HG03159 (cell line): Measurements from ENCODE around the gene LRP5.

Experiments used
- ATAC-seq: cut with Tn5 transposase; IDR thresholded peaks from one replicate; pipeline ENCODE4 v1.9.1; 2021; ENCODE audit warnings: mild to moderate bottlenecking, moderate library complexity; ENCODE audit not compliant: unreplicated experiment

The LRP5 gene

DNA sequence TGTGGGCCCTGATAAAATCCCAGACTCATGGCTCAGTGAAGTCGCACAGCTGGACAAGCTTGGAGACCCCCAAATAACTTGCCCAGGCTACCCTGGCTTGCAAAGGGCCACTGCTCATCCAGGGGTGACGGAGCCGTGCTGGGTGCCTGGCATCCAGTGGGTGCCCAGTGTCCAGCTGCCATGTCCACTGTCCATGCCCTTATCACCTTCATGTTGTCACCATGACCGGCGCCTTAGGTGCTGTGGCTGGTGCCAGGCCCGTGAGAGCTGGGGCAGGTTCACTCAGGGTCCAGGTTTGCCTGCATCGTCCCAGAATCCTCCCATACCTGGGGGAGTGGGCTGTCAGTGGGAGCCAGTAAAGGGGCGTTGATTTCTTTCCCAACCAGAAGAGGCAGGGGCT, 57.4 kb downstream of the LRP5 start:
- ATAC-seq, result no peak

DNA sequence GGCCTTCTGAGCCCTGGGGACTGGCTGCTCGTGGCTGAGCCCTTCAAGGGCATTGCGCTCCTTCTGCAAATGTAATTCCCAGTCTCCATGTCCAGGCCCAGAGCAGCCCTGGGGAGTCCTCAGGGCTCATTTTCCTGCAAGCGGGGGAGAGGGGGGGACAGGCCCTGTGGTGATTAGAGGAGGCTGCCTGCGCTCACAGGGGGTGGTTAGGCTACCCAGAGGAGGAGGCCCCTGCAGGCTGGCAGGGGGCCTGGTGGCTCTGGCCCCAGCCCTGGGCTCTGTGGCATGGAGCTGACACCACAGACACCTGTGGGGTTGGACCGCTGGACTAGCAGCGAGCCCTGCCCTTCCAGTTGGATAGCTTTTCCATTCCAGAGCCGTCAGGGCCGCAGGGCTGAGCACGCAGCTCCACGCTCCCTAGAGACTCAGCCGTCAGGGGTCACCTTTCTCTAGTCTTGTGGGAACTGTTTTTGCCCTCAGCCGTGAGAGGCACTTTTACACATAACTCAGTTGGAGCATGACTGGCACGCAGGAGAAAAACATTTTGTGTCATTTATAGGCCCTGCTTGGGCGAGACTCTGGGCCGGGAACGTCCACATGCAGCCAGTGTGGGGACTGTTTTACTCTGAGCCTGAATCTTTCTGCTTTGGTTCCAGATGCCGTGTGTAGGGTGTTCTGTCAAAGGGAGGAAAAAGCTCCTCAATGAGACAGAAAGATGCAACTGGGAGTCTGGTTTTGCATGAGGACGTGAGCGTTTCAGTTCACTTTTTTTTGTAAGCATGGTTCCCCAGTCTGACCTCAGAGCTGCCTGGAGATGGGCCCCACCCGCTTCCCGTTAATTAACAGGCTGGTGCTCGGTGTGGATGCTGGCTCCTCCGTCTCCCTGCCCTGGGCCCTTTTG, 58.1 kb downstream of the LRP5 start:
- peak; percentile 75 for ATAC-seq

DNA sequence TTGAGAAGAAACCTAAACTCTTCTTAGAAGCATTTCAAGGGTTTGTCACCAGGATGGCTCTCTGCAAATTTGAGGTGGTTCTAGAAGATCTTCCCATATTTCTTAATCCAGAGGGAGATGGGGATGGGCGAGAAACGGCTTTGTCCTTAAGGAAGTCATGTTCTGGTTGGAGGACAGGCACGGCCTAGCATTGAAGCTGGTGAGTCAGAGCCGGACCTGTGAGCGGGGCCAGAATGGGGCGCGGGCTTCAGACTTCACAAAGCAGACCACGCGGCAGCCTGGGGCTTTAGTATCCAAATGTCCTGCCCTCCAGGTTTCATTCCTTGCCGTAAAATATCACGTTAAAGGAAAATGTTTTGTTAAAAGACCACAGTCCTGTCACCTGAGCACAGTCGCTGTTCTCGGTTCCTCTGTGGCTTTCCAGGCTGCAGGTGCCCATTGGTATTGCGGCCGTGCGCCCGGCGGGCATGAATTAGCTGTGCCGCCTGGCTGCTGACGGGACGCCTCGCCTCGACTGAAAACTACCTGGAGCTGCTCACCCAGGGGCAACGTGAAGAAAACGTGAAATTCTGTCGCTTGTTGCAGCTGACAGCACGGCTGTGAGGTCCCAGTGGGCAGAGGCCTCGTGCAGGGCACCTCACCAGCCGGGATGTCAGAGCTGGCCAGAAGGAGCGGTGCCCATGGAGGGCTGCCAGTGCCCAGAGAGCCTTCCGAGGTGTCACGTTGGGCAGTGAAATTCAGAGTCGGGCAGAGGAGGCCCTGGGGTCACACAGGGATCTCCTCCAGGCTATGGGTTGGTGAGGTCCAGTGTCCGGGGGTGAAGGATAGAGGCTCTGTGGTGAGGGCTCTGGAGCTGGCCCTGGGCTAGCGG, 59.0 kb downstream of the LRP5 start:
- ATAC-seq, result no peak

DNA sequence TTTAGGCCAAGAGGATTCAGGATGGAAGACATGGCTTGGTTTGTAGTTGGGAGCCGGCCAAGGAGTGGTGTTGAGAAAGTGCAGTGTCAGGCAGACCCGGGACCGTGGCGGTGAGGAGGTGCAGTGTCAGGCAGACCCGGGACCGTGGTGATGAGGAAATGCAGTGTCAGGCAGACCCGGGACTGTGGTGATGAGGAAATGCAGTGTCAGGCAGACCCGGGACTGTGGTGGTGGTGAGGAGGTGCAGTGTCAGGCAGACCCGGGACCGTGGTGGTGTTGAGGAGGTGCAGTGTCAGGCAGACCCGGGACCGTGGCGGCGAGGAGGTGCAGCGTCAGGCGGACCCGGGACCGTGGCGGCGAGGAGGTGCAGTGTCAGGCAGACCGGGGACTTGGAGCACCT, 59.7 kb downstream of the LRP5 start:
- ATAC-seq, result no peak

DNA sequence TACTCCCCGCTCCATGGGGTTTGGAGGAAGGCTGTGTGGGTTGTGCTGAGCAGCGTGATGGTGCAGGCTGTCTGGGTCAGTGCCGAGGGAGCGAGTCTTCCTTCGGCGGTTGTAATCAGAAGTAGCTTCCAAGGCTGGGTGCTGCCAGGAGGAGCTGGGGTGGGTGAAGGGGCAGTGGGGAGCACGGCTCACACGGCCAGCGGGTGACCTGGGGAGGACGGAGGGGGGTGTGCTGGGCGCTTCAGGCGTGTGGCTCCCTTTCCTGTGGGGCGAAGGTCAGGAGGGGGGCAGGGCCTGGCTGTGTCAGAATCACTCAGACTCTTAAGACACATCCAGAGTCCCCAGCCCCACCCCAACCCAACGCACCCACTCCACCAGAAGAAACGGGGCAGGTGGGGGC, 60.2 kb downstream of the LRP5 start:
- ATAC-seq, result no peak

DNA sequence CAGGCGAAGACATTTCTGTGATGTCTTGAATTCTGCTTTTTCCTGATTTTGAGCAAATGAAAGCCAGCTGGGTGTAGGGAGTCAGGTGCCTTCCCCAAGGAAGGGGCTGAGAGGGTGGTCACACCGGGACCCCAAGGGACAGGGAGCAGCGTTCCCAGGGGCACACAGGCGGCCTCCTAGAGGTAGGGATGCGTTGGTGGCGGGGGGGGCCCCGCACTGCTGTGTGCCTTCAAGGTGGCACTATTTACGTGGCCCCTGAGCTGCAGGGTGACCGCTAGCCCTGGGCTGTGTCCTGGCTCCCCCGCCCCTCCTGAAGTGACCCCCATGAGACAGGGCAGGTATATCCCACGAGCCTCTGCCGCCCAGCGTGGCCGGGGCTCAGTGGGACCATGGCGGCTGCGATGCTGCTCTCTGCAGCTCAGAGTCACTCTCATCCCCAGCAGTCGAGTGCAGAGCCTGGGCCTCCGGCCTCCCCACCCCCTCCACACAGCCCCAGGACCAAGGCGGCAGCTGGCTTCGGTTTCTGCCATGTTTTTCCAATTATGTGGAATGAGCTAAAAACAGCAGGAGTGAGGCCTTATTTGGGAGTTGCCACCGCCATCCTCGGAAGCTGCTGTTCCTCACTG, 60.9 kb downstream of the LRP5 start:
- ATAC-seq, result no peak

DNA sequence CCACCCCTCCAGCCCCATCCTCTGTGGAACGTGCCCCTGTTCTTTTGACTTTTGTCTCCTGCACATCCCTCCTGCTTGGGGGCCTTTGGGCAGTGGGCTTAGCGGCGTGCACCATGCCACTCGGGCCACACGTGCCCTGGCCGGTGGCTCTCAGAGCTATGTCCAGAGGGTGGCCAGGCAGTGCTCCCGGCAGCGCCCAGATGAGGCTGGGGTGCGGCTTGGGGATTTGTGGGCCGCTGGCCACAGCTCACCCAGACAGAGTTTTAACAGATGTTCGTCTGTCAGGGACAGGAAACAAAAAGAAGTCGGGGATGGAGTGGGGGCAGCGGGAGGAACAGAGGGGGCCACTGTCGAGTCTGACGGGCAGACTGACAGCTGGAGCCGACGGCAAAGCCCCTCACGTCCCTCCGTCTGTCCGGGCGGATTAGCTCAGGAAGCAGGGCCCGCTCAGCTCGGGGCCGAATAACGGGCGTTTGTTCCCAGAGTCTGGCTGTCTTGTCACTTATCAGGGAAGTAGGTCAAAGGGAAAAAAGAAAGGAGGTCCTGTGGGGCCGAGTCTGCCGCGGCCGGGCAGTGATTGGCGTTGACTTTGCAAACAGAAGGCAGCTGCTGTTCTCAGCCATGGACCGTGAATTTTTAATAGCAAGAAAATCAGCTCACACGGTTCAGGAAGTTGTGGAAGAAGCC, 61.6 kb downstream of the LRP5 start:
- ATAC-seq, result no peak

DNA sequence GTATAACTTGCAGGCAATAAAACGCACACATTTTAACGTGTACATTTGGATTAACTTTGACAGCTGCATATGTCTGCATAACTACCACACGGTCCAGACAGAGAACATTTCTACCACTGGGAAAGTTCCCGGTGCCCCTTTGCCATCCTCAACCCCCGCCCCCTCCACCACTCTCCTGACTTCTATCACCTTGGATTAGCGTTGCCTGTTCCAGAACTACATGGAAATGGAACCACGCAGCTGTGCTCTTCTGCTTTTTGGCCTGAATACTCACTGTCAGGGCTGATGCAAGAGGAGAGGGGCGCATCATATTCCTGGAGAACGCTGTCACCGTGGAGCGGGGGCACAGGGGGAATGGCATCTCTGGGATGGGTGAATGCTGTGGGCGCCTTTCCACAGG, 62.1 kb downstream of the LRP5 start:
- ATAC-seq, result no peak

DNA sequence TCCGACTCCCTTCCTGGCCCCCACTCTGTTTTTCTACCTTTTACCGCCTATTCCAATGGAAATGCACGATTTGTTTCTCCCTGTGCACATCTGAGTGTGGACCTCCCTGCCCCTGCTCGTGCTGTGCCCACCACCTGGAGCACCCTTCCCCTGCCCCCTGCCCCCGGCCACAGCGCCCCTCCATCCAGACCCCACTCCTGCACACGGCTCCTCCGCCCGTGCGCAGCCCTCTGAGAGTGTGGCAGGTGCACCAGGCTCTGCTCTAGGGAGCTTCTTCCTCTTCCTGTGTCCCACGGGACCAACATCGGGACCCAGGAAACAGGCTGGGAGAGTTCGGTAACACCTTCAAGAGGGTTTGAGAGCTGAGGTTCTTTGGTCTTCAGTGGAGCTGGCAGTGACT, 62.9 kb downstream of the LRP5 start:
- no peak for ATAC-seq

DNA sequence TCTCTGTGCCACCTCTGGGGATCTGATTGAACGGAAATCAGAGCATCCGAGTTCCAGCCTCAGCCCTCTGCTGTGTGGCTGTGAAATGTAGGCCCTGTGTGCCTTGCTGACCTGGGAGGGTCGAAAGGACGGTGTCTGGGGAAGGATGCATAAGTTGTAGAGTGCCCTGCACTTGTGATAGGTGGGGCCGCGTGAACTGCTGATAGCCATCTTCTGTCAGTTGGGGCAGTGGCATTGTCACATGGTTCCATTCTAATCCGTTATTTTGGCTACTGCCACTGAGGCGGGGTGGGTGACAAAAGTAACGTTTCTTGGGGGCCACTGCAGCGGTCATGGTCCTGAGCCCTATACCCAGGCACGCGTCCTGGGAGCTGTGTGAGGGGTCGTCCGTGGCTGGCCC, 63.4 kb downstream of the LRP5 start:
- ATAC-seq, result no peak

DNA sequence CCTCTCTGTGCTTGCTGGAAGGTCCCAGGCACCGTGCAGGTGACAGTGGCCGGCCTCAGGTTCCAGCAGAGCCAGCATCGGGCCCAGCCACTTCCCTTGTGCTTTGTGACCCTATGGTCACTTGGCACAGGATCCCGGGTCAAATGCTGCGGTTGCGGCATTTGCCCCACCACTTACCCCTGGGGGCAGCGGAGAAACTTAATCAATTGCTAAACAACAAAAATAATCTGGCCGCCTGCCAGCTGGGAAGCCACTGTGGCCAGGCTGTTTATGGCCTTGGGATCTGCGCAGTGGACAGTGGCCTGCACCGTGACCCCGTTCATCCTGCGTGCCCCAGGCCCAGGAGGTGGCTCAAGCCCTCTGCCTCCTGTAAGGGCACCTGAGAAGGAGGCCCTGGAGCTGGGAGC, 65.0 kb downstream of the LRP5 start:
- ATAC-seq, result no peak

DNA sequence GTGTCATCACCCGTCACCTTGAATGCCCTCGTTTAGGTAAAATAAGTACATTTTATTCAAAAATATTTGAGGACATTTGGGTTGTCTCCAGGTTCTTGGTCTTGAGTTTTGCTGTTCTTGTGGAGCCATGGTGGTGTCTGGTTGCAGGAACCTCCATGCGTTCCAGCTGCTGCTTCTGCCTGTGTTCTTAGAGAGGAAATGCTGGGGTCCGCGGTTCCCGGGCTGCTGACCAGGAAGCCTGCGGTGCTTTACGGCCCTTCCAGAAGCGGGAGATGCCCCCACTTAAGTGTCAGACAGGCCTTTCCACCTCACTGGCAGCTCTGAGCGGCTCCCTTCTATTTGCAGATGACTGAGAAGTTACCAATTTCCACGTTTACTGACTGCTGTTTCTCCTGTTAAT, 66.8 kb downstream of the LRP5 start:
- no peak for ATAC-seq

DNA sequence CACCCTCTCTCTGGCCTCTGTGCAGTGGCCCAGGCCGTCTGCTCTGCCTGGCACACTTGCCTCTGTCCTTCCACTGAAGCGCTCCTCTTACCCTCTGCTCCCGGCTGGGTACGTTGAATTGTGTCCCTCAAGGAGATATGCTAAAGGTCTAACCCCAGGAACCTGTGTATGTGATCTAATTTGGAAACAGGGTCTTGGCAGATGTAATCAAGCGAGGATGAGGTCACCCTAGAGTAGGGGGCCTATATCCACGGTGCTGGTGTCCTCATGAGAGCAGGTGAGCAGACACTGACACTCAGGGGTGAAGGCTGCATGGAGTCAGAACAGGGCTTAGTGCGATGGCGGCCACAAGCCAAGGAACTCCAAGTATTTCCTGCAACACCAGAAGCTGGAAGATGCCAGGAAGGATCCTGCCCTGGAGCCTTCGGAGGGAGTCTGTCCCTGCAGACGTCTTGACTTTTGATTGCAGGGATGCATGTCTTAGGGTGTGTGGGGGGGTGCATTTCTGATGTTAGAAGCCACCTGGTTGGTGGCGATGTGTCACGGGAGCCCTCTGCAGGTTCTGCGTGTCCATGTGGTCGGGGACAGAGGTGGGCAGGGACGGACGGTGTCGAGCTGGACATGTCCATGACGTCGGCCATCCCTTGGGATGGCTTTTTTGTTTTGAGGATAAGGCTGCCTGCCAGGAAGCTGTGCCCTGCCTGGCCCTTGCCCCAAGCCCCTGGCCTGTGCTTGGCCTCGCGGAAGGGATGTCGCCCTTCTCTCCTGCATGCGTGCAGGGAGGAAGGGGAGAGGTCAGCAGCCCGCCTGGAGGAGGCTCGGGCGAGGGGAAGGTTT, 68.6 kb downstream of the LRP5 start:
- ATAC-seq, result no peak

DNA sequence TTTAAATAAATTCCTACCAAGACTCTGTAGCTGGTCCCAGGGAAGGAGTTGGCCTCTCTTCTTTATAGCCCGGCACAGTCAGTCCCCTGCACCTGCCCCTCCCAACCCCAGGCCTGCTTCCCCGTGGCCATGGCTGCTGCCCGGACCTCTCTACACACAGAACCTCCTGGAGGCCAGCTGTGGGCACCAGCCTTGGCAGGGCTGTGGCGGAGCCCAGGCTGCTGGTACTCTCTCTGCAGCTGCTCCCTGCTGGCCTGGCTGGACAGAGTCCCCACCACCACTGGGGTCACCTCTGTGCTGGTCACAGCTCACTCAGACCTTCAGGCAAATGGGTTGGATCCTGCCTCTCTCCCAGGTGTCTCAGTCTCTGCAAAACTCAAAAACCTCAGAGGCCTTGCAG, 69.3 kb downstream of the LRP5 start:
- ATAC-seq, result no peak

DNA sequence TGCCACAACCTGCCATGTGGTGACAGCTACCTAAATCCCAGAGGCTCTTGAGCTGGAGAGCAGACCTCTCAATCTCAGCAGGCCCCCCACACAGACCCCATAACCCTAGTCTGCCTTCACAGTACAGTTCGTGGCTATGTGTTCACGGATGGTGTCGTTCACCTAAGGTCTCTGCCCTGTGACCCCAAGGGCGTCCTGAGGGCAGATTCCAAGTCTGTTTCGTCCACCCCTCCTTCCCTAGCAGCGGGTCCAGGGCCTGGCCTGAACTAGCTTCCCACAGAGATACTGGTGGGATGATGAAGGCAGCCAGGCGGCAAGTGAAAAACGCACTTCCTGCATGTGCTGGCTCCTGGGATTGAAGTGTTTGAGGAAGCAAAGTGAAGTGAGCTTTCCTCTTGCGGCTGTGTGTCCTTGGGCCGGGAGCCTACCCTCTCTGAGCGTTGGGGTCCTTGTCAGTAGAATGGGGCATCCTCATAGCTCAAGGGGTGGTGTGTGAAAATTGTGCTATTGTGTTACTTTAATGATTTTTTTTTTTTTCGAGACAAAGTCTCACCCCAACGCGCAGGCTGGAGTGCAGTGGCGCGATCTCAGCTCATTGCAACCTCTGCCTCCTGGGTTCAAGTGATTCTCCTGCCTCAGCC, 70.1 kb downstream of the LRP5 start:
- no peak for ATAC-seq

DNA sequence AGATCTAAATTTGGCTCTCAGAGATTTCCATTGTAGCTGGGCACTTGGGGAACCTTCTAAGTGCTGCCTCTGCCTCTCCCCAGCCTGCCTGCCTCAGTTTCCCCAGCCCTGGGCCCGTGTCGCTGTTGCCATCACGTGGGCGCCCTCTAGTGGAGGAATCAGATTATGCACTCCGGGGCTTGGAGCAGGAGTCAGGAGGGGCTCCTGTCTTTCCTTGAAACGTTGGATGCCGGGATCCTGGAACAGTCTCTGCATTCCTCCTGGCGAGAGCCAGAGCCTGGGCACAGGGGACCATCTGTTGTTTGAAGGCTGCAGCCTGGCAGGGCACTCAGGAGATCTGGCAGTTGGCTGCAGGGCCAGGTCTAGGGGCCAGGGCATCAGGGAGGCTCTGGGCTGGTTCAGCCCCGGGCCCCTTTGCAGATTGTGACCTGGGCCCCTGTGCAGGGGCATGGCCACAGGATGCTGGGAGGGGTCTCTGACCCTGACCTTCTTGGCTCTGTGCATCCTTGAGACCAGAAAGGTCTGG, 71.6 kb downstream of the LRP5 start:
- no peak for ATAC-seq

DNA sequence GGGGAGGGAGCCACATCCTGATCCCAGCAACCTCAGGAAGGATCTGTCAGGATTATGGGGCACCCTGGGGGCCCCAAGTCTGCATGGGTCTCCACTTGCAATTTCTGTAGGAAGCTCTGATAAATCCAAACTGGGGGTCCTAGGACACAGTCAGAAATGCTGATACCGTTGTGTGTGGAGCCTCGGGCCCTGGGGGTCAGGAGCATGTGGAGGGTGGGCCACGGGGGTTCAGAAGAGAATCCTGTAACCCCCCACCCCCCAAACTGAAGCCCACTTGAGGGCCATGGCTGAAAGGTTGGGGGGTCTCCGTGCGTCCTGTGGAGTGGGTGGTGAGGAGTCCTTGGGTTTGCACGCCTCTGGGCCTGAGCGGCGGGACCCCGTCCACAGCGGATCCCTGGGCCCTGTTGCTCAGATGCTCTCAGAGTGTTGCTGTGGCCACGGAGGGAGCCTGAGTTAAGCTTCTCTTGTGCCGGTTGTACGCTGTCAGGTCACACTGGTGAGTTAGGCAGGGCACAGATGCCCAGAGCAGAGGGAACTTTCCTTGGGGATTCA, 72.2 kb downstream of the LRP5 start:
- ATAC-seq, result no peak

DNA sequence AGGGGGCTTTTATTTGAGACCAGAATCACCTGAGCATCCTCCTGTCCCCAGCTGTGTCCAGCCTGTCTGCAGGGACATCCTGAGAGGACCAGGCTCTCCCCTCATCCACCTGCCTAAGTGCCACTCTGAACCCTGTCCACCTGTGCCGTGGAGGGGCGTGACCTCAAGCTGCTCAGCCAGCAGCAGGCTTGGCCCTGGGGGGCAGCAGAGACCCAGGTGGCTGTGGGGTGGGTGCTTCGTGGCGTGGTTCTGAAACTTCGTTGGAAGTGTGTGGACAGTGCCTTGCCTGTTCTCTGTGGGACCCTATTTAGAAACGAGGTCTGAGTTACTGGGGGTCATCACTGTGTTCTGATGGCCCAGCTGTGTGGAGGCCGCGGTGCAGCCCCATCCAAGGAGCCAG, 72.7 kb downstream of the LRP5 start:
- no peak for ATAC-seq

DNA sequence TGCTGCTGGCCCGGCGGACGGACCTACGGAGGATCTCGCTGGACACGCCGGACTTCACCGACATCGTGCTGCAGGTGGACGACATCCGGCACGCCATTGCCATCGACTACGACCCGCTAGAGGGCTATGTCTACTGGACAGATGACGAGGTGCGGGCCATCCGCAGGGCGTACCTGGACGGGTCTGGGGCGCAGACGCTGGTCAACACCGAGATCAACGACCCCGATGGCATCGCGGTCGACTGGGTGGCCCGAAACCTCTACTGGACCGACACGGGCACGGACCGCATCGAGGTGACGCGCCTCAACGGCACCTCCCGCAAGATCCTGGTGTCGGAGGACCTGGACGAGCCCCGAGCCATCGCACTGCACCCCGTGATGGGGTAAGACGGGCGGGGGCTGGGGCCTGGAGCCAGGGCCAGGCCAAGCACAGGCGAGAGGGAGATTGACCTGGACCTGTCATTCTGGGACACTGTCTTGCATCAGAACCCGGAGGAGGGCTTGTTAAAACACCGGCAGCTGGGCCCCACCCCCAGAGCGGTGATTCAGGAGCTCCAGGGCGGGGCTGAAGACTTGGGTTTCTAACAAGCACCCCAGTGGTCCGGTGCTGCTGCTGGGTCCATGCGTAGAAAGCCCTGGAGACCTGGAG, 74.1 kb downstream of the LRP5 start:
- no peak for ATAC-seq
